Measurements from ENCODE around the gene CCDC144A. TPM values are rescaled to one million over a fixed set of nuclear protein-coding genes. Genes with fewer than 3 reads are reported as not detected.
A peak's percentile ranks its signal among the peaks of the same experiment; 100 is the strongest.

Gene CCDC144A
- total RNA-seq, 1 experiment from 2014 or later, result 0.20 TPM

DNA sequence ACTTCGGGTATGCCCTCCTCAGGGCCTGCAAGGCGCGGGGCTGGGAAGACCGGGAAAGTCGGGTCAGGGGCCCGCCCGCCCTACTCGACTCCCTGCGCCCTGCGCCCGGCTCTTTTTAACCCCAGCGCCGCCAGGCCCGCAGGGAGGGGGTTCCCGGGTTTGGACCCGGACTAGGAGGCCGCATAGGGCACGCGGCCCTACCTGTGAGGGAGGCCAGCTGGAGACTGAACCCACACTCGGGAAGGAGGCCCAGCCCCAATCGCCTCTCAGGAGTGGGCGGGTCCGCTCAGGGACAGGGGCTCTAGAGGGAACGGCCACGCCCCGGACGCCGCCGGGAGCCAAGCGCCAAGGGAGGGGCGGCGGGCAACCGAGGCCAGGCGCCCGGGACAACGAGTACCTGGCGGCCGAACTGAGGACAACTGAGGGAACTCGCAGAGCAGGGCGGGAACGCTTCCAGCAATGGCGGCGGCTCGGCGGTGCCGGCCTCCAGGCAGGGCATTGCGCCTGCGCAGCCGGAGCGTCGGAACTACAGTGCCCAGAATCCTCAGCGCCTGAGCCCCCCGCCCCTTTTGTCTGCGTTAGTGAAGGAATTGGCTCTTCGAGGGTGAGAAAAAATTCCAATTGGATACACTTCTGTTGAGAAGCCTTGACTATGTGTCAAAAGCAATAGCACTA, 36.5 kb upstream of the CCDC144A start, which contains the start of gene ZNF624:
TSS of gene ZNF624 (minus strand) at position 484 of the 675 bp plus-strand sequence.
- ATAC-seq, result peak; percentile 91
- BruUV-seq (replicated peaks), result no TSS peak
- intact Hi-C loops (cut with micrococcal nuclease), result no loop called here
- Histone ChIP-seq H4K20me1 (ENCODE audit: insufficient read depth) (no peaks in the 10 kb centered on the region), H3K27ac (ENCODE audit: low read depth, low read length) (peak within 1 kb of the TSS; percentile 76), H3K4me3 (replicated peaks in 1 of 2; ENCODE audit: low read depth in 1 of 2, low read length in 2 of 2) (peak within 1 kb of the TSS; percentile 59 to 72), H3K9ac (ENCODE audit: low read length) (peak within 1 kb of the TSS; percentile 72), H2AFZ (ENCODE audit: low read depth, low read length, poor library complexity, severe bottlenecking) (peak within 1 kb of the TSS; percentile 86), H3K27me3 (ENCODE audit: insufficient read depth, low read length) (no peaks in the 10 kb centered on the region), H3K79me2 (ENCODE audit: insufficient read depth, low read length) (no peaks in the 10 kb centered on the region), H3K9me2 (ENCODE audit: insufficient read depth) (no peaks in the 10 kb centered on the region), H3K4me2 (ENCODE audit: low read length) (peak within 1 kb of the TSS; percentile 92), H3K9me3 (ENCODE audit: control insufficient read depth in 1 of 2, insufficient read depth in 1 of 2, low read depth in 1 of 2, low read length in 2 of 2) (no peaks in the 10 kb centered on the region), H3K36me3 (ENCODE audit: control insufficient read depth in 1 of 2, insufficient read depth in 2 of 2, low read length in 2 of 2) (no peaks in the 10 kb centered on the region), H3K4me1 (ENCODE audit: control insufficient read depth in 1 of 2, insufficient read depth in 2 of 2, low read length in 2 of 2) (peaks cover 6 to 16% of the 10 kb centered on the region in 2 experiments; a peak in 3 of 4 replicates)
- CTCF ChIA-PET, result interaction anchor here (0.8 kb wide), 1 partner anchor 132 kb away, joined by 3 read pairs; no protein-coding TSS in a partner anchor
- RAD21 ChIA-PET (ENCODE audit: low non-redundant PET in 1 of 2, low total read pairs in 2 of 2, uncharacterized antibody in 2 of 2, unreplicated experiment in 2 of 2), result no interaction called here
- DNase-seq (ENCODE audit: low read depth, low spot score), result peak; percentile 92
- POLR2A ChIA-PET, result no interaction called here
- no peak for TF ChIP-seq EZH2 (IDR thresholded peaks at IDR 0.05)
- peak; percentile 93 for TF ChIP-seq ZFX (IDR thresholded peaks at IDR 0.05)
- no peak for TF ChIP-seq ELF1 (IDR thresholded peaks at IDR 0.05; ENCODE audit: borderline replicate concordance, low read depth)
- TF ChIP-seq ZBTB33 (IDR thresholded peaks at IDR 0.05; ENCODE audit: extremely low read depth, insufficient replicate concordance, low read length), result peak; percentile 23
- TF ChIP-seq, protein P1, sequence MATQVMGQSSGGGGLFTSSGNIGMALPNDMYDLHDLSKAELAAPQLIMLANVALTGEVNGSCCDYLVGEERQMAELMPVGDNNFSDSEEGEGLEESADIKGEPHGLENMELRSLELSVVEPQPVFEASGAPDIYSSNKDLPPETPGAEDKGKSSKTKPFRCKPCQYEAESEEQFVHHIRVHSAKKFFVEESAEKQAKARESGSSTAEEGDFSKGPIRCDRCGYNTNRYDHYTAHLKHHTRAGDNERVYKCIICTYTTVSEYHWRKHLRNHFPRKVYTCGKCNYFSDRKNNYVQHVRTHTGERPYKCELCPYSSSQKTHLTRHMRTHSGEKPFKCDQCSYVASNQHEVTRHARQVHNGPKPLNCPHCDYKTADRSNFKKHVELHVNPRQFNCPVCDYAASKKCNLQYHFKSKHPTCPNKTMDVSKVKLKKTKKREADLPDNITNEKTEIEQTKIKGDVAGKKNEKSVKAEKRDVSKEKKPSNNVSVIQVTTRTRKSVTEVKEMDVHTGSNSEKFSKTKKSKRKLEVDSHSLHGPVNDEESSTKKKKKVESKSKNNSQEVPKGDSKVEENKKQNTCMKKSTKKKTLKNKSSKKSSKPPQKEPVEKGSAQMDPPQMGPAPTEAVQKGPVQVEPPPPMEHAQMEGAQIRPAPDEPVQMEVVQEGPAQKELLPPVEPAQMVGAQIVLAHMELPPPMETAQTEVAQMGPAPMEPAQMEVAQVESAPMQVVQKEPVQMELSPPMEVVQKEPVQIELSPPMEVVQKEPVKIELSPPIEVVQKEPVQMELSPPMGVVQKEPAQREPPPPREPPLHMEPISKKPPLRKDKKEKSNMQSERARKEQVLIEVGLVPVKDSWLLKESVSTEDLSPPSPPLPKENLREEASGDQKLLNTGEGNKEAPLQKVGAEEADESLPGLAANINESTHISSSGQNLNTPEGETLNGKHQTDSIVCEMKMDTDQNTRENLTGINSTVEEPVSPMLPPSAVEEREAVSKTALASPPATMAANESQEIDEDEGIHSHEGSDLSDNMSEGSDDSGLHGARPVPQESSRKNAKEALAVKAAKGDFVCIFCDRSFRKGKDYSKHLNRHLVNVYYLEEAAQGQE (IDR thresholded peaks at IDR 0.05; ENCODE audit: low read depth), result no peak
- TF ChIP-seq ZNF274 (IDR thresholded peaks at IDR 0.05; ENCODE audit: low read depth, low read length), result no peak
- TF ChIP-seq TCF7L2 (IDR thresholded peaks at IDR 0.05; ENCODE audit: borderline replicate concordance, extremely low read depth, insufficient read depth, insufficient read length), result peak; percentile 52
- peak; percentile 2; the same call in 1 of the 2 replicates for TF ChIP-seq JUND (IDR thresholded peaks at IDR 0.05)
- peak; percentile 73 for TF ChIP-seq CBX3 (IDR thresholded peaks at IDR 0.05; ENCODE audit: low read depth)
- peak; percentile 74; the same call in 1 of the 2 replicates for TF ChIP-seq SP1 (IDR thresholded peaks at IDR 0.05; ENCODE audit: low read depth)
- TF ChIP-seq SRF (IDR thresholded peaks at IDR 0.05; ENCODE audit: low read depth), result no peak
- peak; percentile 84 for TF ChIP-seq MAX (IDR thresholded peaks at IDR 0.05)
- TF ChIP-seq CTCF (IDR thresholded peaks at IDR 0.05 in 2 of 3, conservative IDR thresholded peaks at IDR 0.05 in 1 of 3; ENCODE audit: borderline replicate concordance in 1 of 3, insufficient read depth in 1 of 3, low read depth in 2 of 3, low read length in 2 of 3), result no peak
- peak; percentile 57 for TF ChIP-seq POLR2A (IDR thresholded peaks at IDR 0.05; ENCODE audit: borderline replicate concordance, extremely low read depth, insufficient read depth, insufficient read length)
- no peak for TF ChIP-seq CEBPB (IDR thresholded peaks at IDR 0.05; ENCODE audit: low read depth)
- peak; percentile 77 for TF ChIP-seq EGR1 (IDR thresholded peaks at IDR 0.05; ENCODE audit: low read depth)
- peak; percentile 77; the same call in 1 of the 2 replicates for TF ChIP-seq SIN3A (IDR thresholded peaks at IDR 0.05; ENCODE audit: low read depth)
- TF ChIP-seq RAD21 (IDR thresholded peaks at IDR 0.05; ENCODE audit: low read depth), result no peak
- TF ChIP-seq YY1 (IDR thresholded peaks at IDR 0.05; ENCODE audit: extremely low read depth, insufficient replicate concordance, low read depth, low read length), result peak; percentile 94
- no peak for TF ChIP-seq EZH2phosphoT487 (IDR thresholded peaks at IDR 0.05; ENCODE audit: borderline replicate concordance)

Data from HCT116 (cell line).